Activated CD8-positive, alpha-beta T cell treated with anti-CD3 and anti-CD28 coated beads, Interleukin-2, amount 10 ng/mL, durations not matched to agents 7 days and 5 days (primary cell): ENCODE measurements around the gene SLC44A5. TPM values are rescaled to one million over a fixed set of nuclear protein-coding genes. Genes with fewer than 3 reads are reported as not detected.
"Not testable (repeated sequence)": the region's sequence is repeated elsewhere in the genome, so short reads cannot be mapped to it uniquely, and the experiment has no call there.

Source experiments
- ATAC-seq: fragments of 150-1000 bp; cut with Tn5 transposase; one replicate; pipeline ENCODE4 v1.10.0; 2021; ENCODE audit warnings: moderate library complexity
- CTCF ChIA-PET: fragments of 350-600 bp; sonication (Branson Sonifier 250); formaldehyde crosslinking; loops from one replicate; lab custom pipeline; 2021; ENCODE audit warnings: antibody characterized with exemption; lab: Charles Lee
- POLR2A ChIA-PET: fragments of 350-600 bp; sonication (Branson Sonifier 250); formaldehyde crosslinking; loops from one replicate; lab custom pipeline; 2021; ENCODE audit warnings: antibody characterized with exemption; lab: Charles Lee
- DNase-seq: peaks from one replicate; pipeline ENCODE4 v3.0.0-alpha.2; 2020
- H3K27ac Mint-ChIP-seq: one replicate; pipeline ENCODE4 v1.8.0; 2021; ENCODE audit warnings: mild to moderate bottlenecking, mixed read lengths
- H3K27me3 Mint-ChIP-seq: one replicate; pipeline ENCODE4 v1.8.0; 2021; ENCODE audit warnings: low read depth, mixed read lengths
- H3K36me3 Mint-ChIP-seq: one replicate; pipeline ENCODE4 v1.8.0; 2021; ENCODE audit warnings: low read depth, mixed read lengths
- H3K4me1 Mint-ChIP-seq: one replicate; pipeline ENCODE4 v1.8.0; 2021; ENCODE audit warnings: low read depth, mixed read lengths
- H3K4me3 Mint-ChIP-seq: one replicate; pipeline ENCODE4 v1.8.0; 2021; ENCODE audit warnings: mild to moderate bottlenecking, mixed read lengths
- H3K9me3 Mint-ChIP-seq: one replicate; pipeline ENCODE4 v1.8.0; 2022; ENCODE audit warnings: mixed read lengths; ENCODE audit not compliant: insufficient read depth
- total RNA-seq, 2 experiments: library from RNA; stranded (reverse); gene quantifications; one replicate each; pipeline ENCODE4 v1.2.3, GENCODE V29; 2021

SLC44A5 gene
- total RNA-seq, 2 experiments from 2014 or later, result 0.21 to 0.26 TPM

DNA sequence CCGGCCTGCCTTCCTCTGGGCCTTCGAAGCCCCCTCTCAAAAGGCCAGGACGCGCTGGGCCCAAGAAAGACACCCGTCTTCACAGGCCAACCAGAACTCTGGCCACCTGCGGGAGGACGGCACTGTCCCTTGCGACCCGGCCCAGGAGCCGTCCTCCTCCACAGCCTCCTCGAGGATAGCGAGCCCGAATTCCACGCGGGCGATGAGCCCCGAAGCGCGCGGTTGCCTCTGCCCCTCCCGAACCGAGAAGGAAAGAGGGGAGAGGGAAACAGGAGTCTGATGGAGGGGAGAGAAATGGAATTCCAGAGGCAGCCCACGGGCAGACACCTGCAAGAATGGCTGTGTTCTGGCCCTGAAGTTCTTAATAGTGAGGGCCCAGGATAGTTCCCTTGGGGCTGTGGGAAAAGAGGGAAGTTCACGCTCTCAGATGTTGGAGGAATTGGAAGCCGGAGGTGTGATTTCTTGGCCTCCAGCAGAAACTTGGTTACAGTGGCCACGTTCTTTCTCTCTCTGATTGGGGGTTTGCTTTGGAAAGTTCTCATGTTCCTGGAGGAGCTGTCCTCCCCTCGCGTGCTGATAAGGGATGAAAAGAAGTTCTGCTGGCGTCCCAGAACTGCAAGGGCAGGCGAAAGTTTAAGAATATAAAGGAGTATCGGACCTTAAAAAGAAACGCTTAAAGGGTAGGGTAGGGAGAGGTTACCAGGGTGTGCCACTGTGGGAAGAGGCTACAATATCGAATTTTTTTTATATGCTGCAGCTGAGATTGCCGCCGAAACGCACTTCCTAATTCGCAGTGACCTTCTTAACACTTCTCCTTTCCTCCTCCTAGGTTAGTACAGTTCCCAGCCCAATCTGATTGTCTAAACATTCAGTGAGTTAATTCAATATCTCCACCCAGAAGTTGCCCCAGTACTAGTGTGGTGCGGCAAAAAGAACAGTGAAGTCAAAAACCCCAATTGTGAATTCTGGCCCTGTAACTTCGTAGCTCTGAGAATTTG is 5.8 kb upstream of the SLC44A5 start:
- Mint-ChIP-seq H3K36me3 (no peaks in the 10 kb centered on the region), H3K4me1 (peaks cover 10% of the 10 kb centered on the region), H3K27ac (no peak overlapping the region), H3K27me3 (peaks cover 65% of the 10 kb centered on the region), H3K4me3 (peak overlapping the region; percentile 34), H3K9me3 (no peaks in the 10 kb centered on the region)
- POLR2A ChIA-PET, result no interaction called here
- no peak for DNase-seq
- CTCF ChIA-PET, result interaction anchor here (1.1 kb wide), 1 partner anchor 13 kb away, joined by 5 read pairs; no protein-coding TSS in a partner anchor
- no peak for ATAC-seq

DNA sequence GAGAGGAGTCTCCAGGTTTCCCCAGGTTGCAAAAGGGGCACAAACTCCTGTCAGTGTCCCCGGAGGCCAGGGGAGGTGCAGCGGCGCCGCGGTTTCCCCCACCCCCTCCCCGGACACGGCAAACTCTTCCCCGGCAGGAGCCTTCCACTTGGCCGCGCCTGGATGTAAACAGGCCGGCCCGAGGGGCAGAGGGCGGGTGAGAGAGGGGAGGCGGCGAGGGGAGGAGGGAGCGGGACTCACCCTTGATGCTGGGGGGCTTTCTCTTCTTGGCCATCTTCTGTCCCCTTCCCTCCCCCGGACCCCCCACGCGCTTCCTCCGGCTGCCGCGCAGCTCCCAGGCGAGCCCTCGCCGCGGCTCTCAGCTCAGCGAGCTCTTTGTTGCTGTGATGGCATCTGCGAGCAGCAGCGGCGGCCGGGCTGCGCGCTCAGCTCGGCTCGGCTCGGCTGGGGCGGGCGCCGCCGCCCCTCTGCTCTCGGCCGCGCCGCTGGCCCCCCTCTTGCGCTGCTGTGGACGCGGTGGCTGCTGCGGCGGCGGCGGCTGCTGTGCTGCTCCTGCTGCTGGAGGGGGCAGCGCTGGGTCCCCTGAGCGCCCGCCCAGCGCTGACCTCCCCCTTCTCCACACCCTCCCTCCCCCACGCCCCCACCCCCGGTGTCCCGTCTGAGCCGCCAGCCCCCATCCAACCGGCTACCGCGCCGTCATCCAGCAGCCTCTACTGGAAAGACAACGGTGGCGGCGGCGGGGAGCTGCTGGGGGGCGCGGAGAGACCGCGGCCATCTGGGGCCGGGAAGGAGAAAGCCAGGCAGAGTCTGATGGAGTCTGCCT is 4.9 kb upstream of the SLC44A5 start:
- ChIA-PET POLR2A (no interaction called here), CTCF (interaction anchor here (1.1 to 1.8 kb wide), 3 partner anchors 10 to 16 kb away, joined by 3 to 5 read pairs (median 4); no protein-coding TSS in a partner anchor)
- Mint-ChIP-seq H3K4me3 (peak overlapping the region; percentile 42), H3K27ac (no peak overlapping the region), H3K36me3 (no peaks in the 10 kb centered on the region), H3K27me3 (peaks cover 66% of the 10 kb centered on the region), H3K9me3 (no peaks in the 10 kb centered on the region), H3K4me1 (peaks cover 10% of the 10 kb centered on the region)
- DNase-seq, result peak; percentile 23
- peak; percentile 74 for ATAC-seq

DNA sequence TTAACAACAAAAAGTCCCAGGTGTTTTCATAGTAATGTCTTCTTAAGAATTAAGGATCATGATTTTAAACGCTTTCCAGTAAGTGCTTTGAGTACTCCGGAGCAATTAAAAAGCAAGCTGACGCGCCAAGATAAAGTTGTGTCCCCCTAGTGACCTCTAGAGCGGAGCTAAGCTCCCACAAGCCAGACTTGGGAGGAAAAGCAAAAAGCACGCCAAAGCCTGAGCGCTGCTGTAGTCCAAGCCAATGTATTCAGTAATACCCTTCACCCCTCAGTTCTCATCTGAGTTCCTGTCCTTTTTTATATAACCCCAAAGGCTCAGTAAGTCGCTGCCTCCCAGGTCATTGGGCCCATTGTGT is 3.5 kb upstream of the SLC44A5 start:
- ChIA-PET POLR2A (interaction anchor here (1.1 kb wide), 1 partner anchor 15 kb away, joined by 3 read pairs; no protein-coding TSS in a partner anchor), CTCF (interaction anchor here (1.0 to 1.8 kb wide), 3 partner anchors 9 to 18 kb away, joined by 3 to 7 read pairs (median 4); no protein-coding TSS in a partner anchor)
- no peaks in the 10 kb centered on the region for H3K9me3 Mint-ChIP-seq
- peaks cover 57% of the 10 kb centered on the region for H3K27me3 Mint-ChIP-seq
- ATAC-seq (no peak), DNase-seq (no peak)
- H3K27ac Mint-ChIP-seq, result no peak overlapping the region
- H3K4me3 Mint-ChIP-seq, result no peak overlapping the region
- peaks cover 10% of the 10 kb centered on the region for H3K4me1 Mint-ChIP-seq
- H3K36me3 Mint-ChIP-seq, result no peaks in the 10 kb centered on the region

DNA sequence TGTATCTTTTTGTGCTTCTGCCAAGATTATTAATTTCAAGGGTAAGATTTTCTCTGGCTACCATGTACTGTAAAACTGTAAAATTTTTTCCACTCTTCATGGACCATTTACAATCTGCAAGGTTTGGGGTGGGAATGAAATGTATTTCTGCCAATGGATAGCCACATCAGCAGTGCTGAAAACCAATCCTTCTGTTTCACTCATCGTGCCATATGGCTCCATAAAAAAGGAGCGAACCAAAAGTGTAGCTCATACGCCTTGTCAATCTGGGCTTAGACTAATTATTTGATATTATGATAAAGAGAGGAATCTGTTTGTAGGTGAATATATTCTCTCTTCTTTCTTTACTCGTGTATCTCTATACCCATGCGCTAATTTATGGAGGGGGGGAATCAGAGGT is 3.0 kb upstream of the SLC44A5 start:
- Mint-ChIP-seq H3K4me3 (no peak overlapping the region), H3K9me3 (no peaks in the 10 kb centered on the region), H3K4me1 (peaks cover 10% of the 10 kb centered on the region), H3K36me3 (no peaks in the 10 kb centered on the region), H3K27ac (no peak overlapping the region), H3K27me3 (peaks cover 53% of the 10 kb centered on the region)
- DNase-seq (no peak), ATAC-seq (no peak)
- CTCF ChIA-PET, result interaction anchor here (1.6 to 1.8 kb wide), 2 partner anchors 8 to 18 kb away, joined by 4 to 7 read pairs; no protein-coding TSS in a partner anchor
- POLR2A ChIA-PET, result interaction anchor here (1.1 kb wide), 1 partner anchor 16 kb away, joined by 3 read pairs; no protein-coding TSS in a partner anchor

DNA sequence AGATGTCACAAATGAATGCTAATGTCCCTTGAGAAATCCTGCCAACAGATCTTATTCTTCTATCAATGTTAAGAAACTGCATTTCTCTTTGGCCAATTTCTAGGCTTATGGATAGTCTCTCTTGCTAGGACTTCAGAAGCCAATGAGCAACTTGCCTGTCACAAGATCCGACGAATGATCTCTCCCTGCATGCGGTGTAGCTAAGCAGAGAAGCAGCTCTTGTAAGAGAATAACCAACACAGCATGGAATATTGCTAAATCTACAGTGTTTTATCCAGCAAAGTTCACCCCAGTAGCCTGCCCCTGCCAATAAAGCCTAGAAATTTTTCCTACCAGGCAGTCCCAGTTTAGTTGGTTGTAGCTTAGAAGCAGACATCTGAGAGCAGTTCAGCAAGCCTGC is 2.1 kb upstream of the SLC44A5 start:
- POLR2A ChIA-PET, result no interaction called here
- Mint-ChIP-seq H3K4me3 (no peak overlapping the region), H3K27ac (no peak overlapping the region)

DNA sequence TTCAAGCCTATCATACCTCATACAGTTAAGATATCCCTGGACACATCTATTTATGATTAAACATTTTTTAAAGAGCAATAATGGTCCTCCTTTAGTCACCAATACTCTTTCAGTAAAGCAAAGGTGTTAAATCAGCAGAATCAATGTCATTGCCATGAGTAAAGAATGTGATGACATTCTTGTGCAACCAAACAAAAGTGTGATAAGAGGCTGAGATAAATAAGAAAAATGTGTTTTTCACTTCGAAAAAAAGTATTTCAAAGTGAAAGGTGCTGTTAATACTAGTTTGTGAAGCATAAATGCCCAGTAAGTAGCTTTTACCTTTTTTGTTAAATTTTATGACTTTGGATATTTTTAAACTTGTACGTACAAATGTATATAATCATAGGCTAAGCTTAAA is 8.4 kb downstream of the SLC44A5 start:
- Mint-ChIP-seq H3K36me3 (no peaks in the 10 kb centered on the region), H3K27me3 (peaks cover 2% of the 10 kb centered on the region), H3K9me3 (no peaks in the 10 kb centered on the region), H3K27ac (no peak overlapping the region), H3K4me3 (no peak overlapping the region), H3K4me1 (no peaks in the 10 kb centered on the region)
- ATAC-seq, result no peak
- ChIA-PET CTCF (no interaction called here), POLR2A (no interaction called here)
- DNase-seq, result no peak

More for the DNA sequence above, 2.1 kb upstream of the SLC44A5 start:
- CTCF ChIA-PET, result interaction anchor here (1.6 kb wide), 1 partner anchor 19 kb away, joined by 7 read pairs; no protein-coding TSS in a partner anchor
- ATAC-seq, result no peak
- H3K9me3 Mint-ChIP-seq, result no peaks in the 10 kb centered on the region
- peaks cover 10% of the 10 kb centered on the region for H3K4me1 Mint-ChIP-seq
- H3K36me3 Mint-ChIP-seq, result no peaks in the 10 kb centered on the region
- peaks cover 47% of the 10 kb centered on the region for H3K27me3 Mint-ChIP-seq
- DNase-seq, result no peak

DNA sequence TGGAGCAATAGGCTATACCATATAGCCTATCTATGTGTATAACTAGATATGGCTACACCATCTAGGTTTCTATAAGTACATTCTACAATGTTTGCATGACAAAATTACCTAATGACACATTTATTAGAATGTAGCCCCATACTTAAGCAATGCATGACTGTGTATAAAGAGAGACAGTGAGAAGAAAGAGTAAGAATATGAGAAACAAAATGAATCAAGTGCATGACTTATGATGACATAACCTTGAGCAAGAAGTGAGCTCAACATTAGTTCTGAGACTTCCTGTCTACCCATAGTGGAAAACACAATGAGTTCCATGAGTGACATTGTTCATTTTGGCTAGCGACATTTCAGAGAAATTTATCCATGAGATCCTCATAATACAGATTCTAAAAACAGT is 10.1 kb downstream of the SLC44A5 start:
- Mint-ChIP-seq H3K36me3 (no peaks in the 10 kb centered on the region), H3K9me3 (no peaks in the 10 kb centered on the region), H3K4me3 (no peak overlapping the region), H3K4me1 (no peaks in the 10 kb centered on the region), H3K27ac (no peak overlapping the region), H3K27me3 (peaks cover 6% of the 10 kb centered on the region)
- no peak for ATAC-seq
- POLR2A ChIA-PET, result no interaction called here
- CTCF ChIA-PET, result no interaction called here
- no peak for DNase-seq

DNA sequence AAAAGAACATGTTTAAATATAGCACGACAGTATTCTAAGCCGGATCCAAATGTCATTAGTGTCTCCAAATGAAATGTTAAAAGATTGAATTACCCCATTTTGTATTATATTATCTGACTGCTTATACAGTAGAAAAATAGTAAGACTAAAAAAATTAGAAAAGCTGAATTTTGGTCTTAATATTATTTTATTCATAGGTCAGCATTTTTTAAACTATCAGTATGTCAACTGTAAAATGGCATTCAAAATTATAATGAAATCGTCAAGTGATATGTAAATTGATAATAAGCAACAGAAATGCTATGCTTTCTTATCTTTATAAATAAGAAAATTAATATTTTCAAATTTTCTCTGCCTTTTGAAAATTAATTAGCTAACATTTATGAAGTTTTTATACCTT is 16.6 kb downstream of the SLC44A5 start:
- no peak for ATAC-seq
- Mint-ChIP-seq H3K27me3 (peaks cover 4% of the 10 kb centered on the region), H3K4me1 (no peaks in the 10 kb centered on the region), H3K27ac (no peak overlapping the region), H3K4me3 (no peak overlapping the region), H3K36me3 (no peaks in the 10 kb centered on the region), H3K9me3 (peaks cover 4% of the 10 kb centered on the region)
- no peak for DNase-seq
- POLR2A ChIA-PET, result no interaction called here
- CTCF ChIA-PET, result no interaction called here

DNA sequence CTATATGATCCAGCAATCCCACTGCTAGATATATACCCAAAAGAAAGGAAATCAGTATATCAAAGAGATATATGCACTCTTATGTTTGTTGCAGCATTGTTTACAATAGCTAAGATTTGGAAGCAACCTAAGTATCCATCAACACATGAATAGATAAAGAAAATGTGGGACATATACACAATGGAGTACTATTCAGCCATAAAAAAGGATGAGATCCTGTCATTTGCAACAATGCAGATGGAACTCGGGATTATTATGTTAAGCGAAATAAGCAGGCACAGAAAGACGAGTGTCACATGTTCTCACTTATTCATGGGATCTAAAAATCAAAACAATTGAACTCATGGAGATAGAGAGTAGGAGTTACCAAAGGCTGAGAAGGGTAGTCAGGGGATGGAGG is 17.5 kb downstream of the SLC44A5 start:
- H3K27me3 Mint-ChIP-seq, H3K4me3 Mint-ChIP-seq, H3K27ac Mint-ChIP-seq, H3K9me3 Mint-ChIP-seq, POLR2A ChIA-PET, ATAC-seq, CTCF ChIA-PET, H3K4me1 Mint-ChIP-seq, DNase-seq, H3K36me3 Mint-ChIP-seq: not testable (repeated sequence)

DNA sequence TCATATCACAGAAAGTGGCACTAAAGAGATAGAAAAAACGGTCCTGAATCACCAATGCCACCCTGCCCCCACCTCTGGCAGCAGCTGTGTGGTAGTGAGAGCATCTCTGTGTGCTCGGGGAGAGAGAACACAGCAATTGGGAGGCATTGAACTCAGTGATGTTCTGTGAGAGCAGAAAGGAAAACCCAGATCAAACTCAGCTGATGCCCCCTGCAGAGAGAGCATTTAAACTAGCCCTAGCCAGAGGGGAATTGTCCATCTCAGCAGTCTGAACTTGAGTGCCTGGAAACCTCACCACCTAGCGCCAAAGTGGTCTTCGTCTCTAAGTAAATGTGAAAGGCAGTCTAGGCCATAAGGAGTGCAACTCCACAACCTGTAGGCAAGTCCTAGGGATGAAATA is 21.3 kb downstream of the SLC44A5 start:
- Mint-ChIP-seq H3K27ac (no peak overlapping the region), H3K4me3 (no peak overlapping the region), H3K9me3 (peaks cover 4% of the 10 kb centered on the region), H3K4me1 (no peaks in the 10 kb centered on the region), H3K27me3 (no peaks in the 10 kb centered on the region), H3K36me3 (no peaks in the 10 kb centered on the region)
- ChIA-PET CTCF (no interaction called here), POLR2A (no interaction called here)
- ATAC-seq, result no peak
- no peak for DNase-seq

DNA sequence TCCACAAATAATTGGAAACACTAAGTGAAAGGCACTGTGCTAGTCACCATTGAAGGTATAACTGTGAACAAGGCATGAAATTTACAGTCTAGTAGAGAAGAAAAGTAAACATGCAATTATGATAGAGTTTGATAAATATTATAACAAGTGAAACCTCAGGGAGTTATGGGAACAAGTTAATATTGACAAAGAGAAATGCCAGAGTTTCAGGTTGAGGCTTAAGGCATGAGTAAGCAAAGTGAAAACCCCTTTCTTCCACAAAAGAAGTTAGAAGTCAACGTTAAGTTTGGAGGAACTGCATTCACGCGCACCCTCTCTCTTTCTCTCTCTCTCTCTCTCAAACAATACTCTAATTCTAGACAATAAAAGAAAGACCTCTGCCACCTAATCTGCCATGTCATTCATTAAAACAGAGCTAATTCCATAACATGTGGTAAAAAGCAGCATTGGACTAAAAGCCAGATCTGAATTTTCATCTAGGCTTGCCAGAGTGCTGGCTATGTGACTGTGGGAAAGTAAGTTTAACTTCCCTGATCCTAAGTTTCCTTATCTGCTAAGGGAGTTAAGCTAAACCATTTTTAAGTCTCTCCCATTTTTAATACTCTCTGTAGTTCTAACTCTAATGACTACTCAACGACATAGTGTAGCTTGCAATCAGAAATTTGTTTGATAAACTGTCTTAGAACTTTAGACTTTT is 22.0 kb downstream of the SLC44A5 start:
- CTCF ChIA-PET, result no interaction called here
- DNase-seq (no peak), ATAC-seq (no peak)
- H3K27ac Mint-ChIP-seq, result no peak overlapping the region
- POLR2A ChIA-PET, result no interaction called here
- H3K9me3 Mint-ChIP-seq, result peaks cover 4% of the 10 kb centered on the region
- no peak overlapping the region for H3K4me3 Mint-ChIP-seq
- H3K36me3 Mint-ChIP-seq, result no peaks in the 10 kb centered on the region
- no peaks in the 10 kb centered on the region for H3K27me3 Mint-ChIP-seq
- H3K4me1 Mint-ChIP-seq, result no peaks in the 10 kb centered on the region
